DND-41 (cell line): ENCODE results near the gene SAMD5.

Source experiments
- ATAC-seq: fragments of 200-7000 bp; cut with Tn5 transposase; 3 replicates; pipeline ENCODE4 v1.9.1; 2021; ENCODE audit warnings: low read depth; ENCODE audit not compliant: insufficient read depth
- DNase-seq: peaks from one replicate; pipeline ENCODE4 v3.0.0-alpha.2; 2020
- H2AFZ ChIP-seq: 2 replicates; pipeline ENCODE4 v1.6.0; 2012; ENCODE audit warnings: low read depth, low read length
- H3K27ac ChIP-seq: 2 replicates; pipeline ENCODE4 v1.5.1; 2012; ENCODE audit warnings: low read length, inconsistent platforms
- H3K27me3 ChIP-seq: fragments of 200-600 bp; sonication (generic); 2 replicates; pipeline ENCODE4 v1.6.0; 2012; ENCODE audit warnings: low read length, mild to moderate bottlenecking, inconsistent platforms; ENCODE audit not compliant: insufficient read depth, poor library complexity
- H3K36me3 ChIP-seq: 2 replicates; pipeline ENCODE4 v1.5.1; 2012; ENCODE audit warnings: low read length, inconsistent platforms; ENCODE audit not compliant: insufficient read depth
- H3K4me1 ChIP-seq: 2 replicates; pipeline ENCODE4 v1.5.1; 2012; ENCODE audit warnings: mild to moderate bottlenecking, low read length; ENCODE audit not compliant: insufficient read depth
- H3K4me2 ChIP-seq: 2 replicates; pipeline ENCODE4 v1.6.0; 2012; ENCODE audit warnings: mild to moderate bottlenecking, moderate library complexity, low read length, inconsistent platforms; ENCODE audit not compliant: insufficient read depth
- H3K4me3 ChIP-seq, 2 experiments: fragments of 200-600 bp in 1 of 2; shearing (Covaris generic) in 1 of 2; 2 replicates each; pipeline ENCODE4 v1.5.1; 2012 to 2016; ENCODE audit warnings: inconsistent platforms in 2 of 2, low read length in 2 of 2, mild to moderate bottlenecking in 2 of 2, low read depth in 1 of 2, moderate library complexity in 1 of 2
- H3K79me2 ChIP-seq: 2 replicates; pipeline ENCODE4 v1.6.0; 2012; ENCODE audit warnings: low read length, inconsistent platforms; ENCODE audit not compliant: insufficient read depth
- H3K9ac ChIP-seq: 2 replicates; pipeline ENCODE4 v1.6.0; 2012; ENCODE audit warnings: low read depth, mild to moderate bottlenecking, inconsistent platforms, low read length, moderate library complexity
- H3K9me3 ChIP-seq: 2 replicates; pipeline ENCODE4 v1.5.1; 2012; ENCODE audit warnings: low read length, moderate library complexity, mild to moderate bottlenecking, inconsistent platforms; ENCODE audit not compliant: insufficient read depth, severe bottlenecking
- H4K20me1 ChIP-seq: 2 replicates; pipeline ENCODE4 v1.6.0; 2012; ENCODE audit warnings: low read length; ENCODE audit not compliant: insufficient read depth
- CTCF ChIP-seq: IDR thresholded peaks from 2 replicates; pipeline ENCODE4 v1.5.1; 2012; ENCODE audit warnings: borderline replicate concordance, low read length, moderate library complexity, mild to moderate bottlenecking; ENCODE audit not compliant: poor library complexity, severe bottlenecking; ENCODE audit errors: extremely low read depth
- EZH2 ChIP-seq: IDR thresholded peaks from 3 replicates; pipeline ENCODE4 v1.6.1; 2012; ENCODE audit warnings: borderline replicate concordance, low read depth, mild to moderate bottlenecking, moderate library complexity, low read length, inconsistent platforms; ENCODE audit not compliant: severe bottlenecking

Gene SAMD5

DNA sequence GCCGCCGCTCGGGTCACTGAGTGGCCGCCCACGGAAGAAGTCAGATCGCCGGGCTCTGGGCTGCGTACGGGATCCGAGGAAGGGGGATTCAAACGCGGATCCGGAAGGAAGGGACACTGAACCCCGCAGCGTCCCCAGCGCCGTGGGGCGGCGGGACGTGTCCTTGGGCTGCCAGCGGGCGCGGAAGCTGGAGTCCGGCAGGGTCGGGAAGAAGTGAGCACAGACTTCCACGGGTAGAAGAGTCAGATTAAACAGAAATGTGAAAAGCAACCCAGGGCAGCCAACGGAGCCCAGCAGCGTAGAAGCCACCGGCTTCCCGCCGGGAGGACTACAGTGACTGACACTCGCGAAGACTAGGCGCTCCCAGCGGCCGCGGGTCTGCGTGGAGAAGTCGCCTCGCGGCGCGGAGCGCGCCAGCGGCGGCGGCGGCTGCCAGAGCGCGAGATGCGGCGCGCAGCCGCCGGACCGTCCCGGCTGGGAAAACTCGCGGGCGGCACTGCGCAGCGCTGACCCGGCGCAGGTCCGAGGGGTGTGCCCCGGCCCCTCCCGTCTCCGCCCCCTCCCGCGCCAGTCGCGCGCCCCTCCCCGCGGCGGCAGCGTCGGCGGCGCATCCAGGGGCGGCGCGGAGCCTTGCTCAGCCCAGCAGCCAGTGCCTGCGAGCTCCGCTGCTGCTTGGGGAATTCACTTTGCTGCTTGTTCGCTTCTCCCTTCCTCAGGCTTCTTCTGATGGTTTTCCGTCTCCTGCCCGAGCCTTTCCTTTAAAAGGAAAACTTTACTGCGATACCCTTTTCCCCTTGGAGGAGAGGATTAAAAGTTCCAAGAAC is at the start of gene SAMD5:
TSS of gene SAMD5 (plus strand) at position 649 of the 824 bp plus-strand sequence. CDS start 239 bp downstream, outside the sequence.
- ATAC-seq (no peak), DNase-seq (no peak)
- Histone ChIP-seq H3K4me2 (no peak within 1 kb of the TSS), H2AFZ (no peak within 1 kb of the TSS), H3K4me1 (no peaks in the 10 kb centered on the region), H3K4me3 (no peak within 1 kb of the TSS), H3K79me2 (no peaks in the 10 kb centered on the region), H4K20me1 (no peaks in the 10 kb centered on the region), H3K36me3 (no peaks in the 10 kb centered on the region), H3K9ac (no peak within 1 kb of the TSS), H3K9me3 (peaks cover 3% of the 10 kb centered on the region), H3K27me3 (no peaks in the 10 kb centered on the region), H3K27ac (no peak within 1 kb of the TSS)
- TF ChIP-seq CTCF (no peak), EZH2 (no peak)

- no peaks in the 10 kb centered on the region for H3K36me3 ChIP-seq
- H3K9ac ChIP-seq, result no peak overlapping the region
- DNase-seq (no peak), ATAC-seq (no peak)
- no peak overlapping the region for H3K4me3 ChIP-seq
- H2AFZ ChIP-seq, result no peak overlapping the region
- H3K27me3 ChIP-seq, result peaks cover 7% of the 10 kb centered on the region
- no peaks in the 10 kb centered on the region for H4K20me1 ChIP-seq
- H3K4me1 ChIP-seq, result no peaks in the 10 kb centered on the region
- no peaks in the 10 kb centered on the region for H3K79me2 ChIP-seq
- TF ChIP-seq CTCF (no peak), EZH2 (no peak)
- no peak overlapping the region for H3K4me2 ChIP-seq
- H3K9me3 ChIP-seq, result no peaks in the 10 kb centered on the region
- no peak overlapping the region for H3K27ac ChIP-seq
Measured at GRCh38 chr6:147459780-147460179, 48.7 kb upstream of the SAMD5 start.

- TF ChIP-seq CTCF (no peak), EZH2 (no peak)
- H3K36me3 ChIP-seq, result no peaks in the 10 kb centered on the region
Measured at GRCh38 chr6:147463651-147464050, 44.8 kb upstream of the SAMD5 start.

More at GRCh38 chr6:147463651-147464050, 44.8 kb upstream of the SAMD5 start:
- Histone ChIP-seq H4K20me1 (no peaks in the 10 kb centered on the region), H3K4me1 (no peaks in the 10 kb centered on the region), H3K27me3 (no peaks in the 10 kb centered on the region), H3K79me2 (no peaks in the 10 kb centered on the region), H2AFZ (no peak overlapping the region), H3K4me2 (no peak overlapping the region), H3K9me3 (no peaks in the 10 kb centered on the region), H3K9ac (no peak overlapping the region), H3K27ac (no peak overlapping the region), H3K4me3 (no peak overlapping the region)
- DNase-seq (no peak), ATAC-seq (no peak)
